Femur (tissue), 1 donor: Measurements from ENCODE around the gene SNAP47.

ENCODE experiments used
- DNase-seq: peaks from one replicate; pipeline ENCODE4 v3.0.0-alpha.2; 2017

Gene SNAP47

DNA sequence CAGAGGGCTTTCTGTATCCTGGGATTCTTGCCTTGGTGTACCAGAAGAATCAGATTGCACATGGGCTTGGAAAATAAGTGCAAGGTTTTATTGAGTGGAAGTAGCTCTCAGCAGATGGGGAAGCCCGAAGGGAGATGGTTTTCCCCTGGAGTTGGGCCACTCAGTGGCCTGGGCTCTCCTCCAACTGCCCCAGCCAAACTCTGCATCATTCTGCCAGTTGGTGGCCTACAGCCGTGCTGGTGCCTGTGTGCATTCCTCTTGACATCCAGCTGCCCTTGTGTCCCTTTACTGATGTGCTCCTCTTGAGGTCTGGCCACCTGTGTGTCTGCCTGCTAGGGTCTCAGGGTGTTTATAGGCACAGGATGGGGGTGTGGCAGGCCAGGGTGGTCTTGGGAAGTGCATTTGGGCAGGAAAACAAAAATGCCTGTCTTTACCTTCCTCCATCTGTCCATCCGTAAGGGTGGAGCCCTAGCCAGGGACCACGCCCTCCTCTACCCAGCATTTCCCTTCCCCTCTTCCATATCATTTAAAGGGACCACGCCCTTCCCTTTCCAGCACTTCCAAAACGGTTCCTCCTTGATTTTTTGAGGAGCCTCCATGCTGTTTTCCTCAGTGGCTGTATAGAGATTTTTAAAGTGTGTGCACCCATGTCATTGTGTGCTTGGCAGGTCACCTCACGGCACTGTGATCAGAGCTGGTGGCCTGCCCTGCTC is 18.9 kb downstream of the SNAP47 start:
- peak; percentile 71 for DNase-seq

DNA sequence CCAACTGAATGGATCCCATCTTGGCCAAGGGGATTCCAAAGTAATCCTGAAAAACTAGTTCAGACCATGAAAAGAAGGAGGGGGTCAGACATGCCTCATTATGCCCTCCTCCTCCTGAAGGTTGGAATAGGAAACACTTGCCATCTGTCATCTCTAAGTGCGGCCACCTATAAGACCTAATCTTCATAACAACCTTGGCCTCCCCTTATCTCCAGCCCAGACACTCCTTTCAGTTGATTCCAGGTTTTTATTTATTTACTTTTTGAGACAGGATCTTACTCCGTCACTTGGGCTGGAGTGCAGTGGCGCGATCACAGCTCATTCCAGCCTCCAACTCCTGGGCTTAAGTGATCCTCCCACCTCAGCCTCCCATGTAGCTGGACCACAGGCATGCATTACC is 19.7 kb downstream of the SNAP47 start:
- no peak for DNase-seq

DNA sequence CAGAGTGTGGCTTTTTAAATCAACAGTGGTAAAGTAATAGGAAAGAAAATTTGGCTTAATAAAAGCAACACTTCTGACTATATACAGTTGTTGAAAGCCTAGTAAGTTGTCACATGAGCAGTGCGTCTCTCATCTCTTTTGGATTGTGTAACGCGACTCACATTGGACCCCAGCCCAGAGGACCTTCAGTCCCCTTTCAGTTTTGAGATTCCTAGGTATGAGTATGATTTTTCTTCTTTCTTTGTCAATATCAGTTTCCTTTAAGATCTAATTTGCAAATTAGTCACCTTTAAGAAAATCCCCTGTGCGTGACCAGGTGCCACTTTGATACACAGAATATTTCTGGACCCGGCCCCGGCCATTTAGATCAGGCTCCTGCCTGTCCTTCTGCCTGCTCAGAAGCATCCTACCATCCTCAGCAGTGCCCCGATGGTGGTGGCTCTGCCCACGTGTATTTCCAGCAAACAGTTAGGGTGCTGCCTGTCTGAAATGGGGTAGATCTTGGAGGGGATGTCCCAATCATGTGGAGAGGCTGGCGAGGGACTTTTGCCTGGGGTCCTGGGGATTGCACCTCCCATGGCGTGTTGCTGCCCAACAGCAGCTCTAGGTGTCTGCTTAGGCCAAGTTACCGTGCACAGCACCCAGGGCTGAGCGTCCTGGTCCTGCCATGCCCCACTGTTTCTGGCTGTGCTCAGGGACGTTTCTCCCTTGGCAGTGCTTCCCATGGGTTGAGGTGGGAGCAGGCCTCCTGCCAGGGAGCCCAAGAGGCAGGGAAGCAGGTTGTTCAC is 21.1 kb downstream of the SNAP47 start:
- no peak for DNase-seq

DNA sequence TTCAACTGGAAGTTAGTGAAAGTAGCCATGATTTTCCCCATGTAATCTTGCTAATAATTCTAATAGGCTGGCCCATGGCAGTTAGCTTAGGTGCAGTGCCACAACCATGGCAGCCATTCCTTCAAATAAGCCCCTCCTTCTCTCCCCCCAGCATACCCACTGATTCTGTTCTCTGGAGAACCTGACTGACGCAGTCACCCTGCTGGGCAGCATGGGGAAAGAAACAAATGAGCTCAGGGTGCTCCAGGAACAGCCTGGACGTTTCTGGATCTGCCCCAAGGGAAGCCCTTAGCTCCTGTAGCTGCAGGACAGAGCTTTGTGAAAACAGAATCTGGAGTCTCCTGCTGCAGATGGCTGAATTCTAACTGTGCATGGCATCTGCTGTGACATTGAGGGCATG is 22.5 kb downstream of the SNAP47 start:
- no peak for DNase-seq

DNA sequence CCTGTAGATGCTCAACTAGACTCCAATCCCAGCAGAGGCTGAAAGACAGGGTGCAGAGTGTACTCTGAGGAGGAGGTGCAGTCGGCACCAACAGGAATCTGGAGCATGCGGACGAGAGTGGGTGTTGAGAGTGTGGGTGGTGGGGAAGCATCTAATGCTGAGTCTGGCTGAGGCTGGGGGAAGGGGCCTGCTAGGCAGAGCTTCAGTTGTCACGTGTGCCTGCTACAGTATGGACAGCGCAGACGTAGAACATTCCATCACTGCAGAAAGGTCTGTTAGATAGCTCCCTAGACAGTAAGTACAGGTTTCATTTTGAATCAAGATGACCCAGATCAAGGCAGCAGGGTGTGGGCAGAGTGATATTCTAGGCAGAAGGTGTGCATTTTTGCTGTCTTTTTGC is 23.1 kb downstream of the SNAP47 start:
- DNase-seq: no peak

DNA sequence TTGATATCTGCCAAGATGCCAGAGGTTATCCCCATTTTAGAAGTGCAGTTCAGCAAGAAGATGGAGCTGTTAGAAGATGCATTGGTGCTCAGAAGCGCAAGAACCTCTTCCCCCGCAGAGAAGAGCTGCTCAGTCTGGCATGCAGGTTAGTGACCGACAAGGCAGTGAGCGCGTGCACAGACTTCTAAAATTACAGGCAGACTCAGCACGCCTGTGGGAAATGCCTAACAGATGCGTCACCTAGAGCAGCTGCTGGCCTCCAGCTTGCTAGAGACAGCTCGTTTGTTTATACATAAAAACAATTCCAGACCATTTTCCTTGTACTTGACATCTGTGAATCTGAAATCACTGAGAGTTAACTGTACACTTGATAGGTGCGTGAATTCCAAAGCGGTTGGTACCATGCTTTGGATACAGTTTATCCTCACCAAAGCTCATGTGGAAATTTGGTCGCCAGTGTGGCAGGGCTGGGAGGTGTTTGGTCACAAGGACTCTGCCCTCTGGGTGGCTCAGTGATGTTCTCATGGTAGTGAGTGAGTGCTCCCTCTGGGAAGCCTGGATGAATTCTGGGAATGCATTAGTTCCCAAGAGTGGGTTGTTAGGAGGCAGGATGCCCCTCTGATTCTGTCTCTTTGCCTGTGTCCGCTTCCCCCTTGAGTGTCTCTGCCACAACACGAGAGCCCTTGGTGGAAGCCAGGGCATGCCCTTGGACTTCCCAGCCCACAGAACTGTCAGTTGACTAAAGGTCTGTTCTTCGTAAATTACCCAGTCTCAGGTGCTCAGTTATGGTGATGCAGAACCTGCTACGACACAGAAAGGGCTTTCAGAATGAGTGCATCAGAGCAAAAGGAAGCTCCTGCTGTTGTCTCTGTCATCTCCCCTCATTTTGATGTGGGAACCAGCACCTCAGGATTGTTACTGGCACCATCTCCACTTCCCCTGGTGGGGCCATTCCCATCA is 24.4 kb downstream of the SNAP47 start:
- DNase-seq: peak; percentile 86

DNA sequence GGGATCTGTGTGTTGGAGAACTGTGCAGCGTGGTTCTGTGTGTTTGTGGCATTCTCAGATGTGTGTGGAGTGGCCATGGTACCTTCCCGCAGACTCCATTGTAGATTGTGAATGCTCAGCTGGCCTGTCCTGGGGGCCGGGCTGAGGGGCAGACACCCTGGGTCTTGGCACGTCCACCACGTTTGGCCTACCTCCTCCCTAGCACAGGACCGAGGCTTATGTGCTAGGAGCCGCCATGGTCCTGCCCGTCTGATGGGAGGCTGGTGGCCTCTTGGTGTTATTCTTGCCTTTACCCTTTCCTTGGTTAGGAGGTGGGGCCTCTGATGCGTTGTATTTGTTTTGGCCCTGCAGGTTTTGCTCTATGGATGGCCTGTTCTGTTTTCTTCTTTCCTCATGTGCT is 25.1 kb downstream of the SNAP47 start:
- DNase-seq: no peak

DNA sequence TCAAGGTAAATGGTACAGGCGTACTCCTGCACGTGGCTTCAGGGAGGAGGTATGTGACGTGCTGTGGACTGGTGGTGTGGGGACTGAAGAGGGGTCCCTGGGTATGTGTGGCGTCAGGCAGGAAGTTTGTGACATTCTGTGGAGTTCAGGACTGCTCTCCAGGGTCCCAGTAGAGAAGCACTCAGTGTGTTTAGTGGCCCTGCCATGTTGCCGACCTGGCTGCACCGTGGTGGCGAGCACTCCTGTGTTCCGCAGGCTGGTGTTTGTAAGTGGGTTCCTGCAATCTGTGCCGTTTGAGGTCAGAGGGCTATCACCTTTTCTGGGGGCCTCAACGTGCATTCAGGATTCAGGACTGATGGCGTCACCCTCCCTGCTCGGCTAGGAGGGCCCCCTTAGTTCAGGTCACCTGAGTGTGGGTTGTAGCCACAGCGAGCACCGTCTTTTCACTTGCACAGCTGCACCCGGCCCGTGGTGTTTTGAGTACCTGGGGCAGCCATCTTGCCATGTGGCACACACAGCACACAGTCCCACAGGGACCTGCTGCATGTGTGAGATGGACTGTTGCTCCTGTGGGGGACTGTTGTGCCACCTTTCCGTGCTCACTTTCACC is 26.5 kb downstream of the SNAP47 start:
- DNase-seq: no peak

DNA sequence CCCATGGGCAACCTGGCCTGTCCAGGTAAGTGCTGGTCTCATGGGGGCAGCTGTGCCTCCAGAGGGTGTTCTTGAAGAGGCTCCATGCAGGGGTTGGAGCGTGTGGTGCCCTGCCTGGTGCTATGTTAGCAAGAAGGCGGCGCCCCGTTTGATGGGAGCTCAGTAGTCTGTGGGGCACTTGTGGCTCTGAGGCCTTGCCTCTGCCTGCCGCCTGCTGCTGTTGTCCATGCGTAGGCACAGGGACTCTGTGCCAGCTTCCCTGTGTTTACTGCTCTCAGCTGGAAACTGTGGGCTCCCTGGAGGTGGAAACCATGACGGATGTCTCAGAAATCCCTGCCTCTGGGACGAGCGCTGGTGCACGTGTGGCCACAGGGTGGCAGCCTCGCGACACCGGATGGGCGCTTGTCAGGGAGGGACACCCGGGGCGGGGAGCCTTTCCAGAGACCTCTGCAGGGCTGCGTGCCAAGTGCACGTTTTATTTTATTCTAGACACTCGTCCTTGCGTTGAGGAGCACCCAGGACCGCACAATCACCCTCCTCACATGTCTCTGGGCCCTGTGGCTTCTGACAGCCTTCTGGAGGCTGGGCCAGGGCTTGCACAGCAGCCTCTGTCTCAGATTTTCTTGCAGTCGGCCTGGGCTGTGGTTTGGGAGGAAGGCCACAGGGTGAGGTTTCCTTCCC is 27.1 kb downstream of the SNAP47 start:
- DNase-seq: peak; percentile 92

DNA sequence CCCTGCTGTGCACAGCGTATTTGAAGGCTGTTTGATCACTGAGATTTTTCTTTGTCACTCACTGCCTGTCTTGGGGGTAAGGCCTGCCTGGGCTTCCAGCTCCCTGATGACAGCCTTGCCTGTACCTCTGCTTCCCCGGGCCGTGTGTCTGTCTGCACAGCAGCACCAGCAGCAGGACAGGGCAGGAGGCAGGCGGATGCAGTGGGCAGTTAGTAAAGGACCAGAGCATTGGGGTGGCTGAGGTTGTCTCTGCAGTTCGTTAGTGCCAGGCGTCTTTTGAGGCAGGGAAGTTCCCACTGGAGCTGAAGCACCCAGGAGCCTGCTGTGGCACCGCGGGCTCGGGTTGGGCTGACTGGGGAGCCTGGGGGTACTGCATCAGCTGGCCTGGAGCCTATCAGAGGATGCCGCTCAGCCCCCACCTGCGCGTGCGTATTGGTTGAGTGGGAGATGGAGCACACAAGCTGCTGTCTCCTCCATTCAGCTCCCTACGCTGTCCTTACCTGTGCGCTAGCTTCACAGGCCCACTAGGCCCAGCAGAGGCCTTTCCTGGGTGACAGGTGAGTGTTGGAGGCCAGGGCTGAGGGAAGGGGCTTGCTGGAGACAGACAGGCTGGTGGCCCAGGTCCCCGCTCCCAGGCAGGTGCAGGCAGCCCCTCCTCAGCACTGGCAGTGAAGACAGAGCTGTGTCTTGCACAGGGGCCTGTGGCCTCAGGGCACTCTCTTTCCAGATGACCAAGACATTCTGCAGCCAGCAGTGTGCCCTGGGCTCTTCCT is 28.2 kb downstream of the SNAP47 start:
- no peak for DNase-seq

DNA sequence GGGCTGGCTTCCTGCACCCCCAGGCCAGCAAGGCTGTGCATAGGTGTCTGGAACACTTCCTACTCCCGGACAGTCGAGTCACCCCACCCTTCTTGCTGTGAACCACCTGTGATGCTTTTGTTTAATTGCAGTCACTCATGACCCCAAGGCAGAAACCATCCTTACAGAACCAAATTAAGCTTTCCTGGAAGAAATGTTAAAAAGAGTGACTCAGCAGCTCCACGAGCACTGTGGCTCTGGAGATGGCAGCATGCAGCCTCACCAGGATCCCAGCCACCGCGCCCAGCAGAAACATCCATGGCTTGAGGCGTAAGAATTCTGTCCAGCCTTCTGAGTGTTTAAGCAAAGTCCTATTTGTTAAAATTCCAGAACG is 28.8 kb downstream of the SNAP47 start:
- DNase-seq: no peak

DNA sequence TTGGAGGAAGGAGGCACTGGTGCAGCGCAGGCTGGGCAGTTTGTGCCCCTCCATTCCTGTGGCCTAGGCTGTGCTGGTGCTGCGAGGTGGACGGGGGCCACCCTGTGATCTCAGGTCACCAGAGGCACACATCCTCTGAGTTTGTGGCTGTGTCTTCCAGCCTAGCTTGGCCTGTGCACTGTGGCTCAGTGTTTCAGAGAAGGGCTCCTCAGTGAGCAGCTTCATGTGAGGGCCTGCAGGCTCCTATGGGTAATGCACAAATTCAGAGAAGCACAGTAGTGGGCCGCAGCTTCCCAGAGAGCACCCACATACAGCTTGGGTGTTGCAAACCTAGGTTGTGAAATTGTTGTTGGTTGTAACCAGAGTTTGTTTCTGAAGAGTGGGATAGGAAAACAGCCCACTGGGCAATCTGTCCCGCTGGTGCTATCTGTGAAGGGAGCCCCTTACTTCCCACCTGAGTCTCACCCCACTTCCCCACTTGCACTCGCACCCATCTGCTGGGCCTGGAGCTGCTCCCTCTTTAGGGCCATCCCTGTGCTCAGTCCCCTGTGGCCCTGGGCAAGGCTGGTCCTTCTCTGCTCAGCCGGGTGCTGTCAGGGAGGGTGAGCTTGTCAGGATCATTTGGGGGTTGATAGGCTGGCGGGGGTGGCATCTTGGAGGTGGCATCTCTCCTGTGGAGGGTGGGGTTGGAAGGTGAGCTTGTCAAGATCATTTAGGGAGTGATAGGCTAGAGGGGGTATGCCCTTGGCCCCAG is 30.2 kb downstream of the SNAP47 start:
- DNase-seq: no peak

DNA sequence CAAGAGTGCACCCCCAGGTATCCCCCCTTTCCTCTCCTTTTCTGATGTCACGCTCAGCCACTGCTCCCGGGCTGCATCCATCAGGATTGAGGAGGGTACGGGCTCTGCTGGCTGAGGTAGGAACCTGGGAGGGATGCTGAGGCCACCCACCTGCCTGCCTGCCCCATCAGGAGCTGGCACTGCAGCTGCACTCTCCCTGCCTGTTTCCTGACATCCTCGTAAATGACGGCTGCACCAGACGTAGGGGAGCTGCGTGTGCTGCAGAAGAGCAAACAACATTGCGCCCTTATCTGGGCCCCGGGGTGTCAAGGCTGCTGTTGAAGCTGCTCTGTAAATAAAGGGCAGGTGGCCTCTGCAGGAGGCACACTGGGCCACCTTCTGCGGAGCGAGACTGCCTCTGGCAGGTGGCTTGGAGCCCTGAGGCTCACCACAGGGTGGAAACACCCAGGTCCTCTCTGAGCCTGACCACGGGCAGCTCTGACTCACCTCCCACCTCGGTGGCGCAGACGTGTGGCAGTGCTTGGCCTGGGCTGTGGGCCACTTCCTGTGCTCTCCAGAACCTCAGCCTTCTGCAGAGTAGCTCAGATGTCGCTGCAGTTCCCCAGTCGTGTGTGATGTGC is 30.9 kb downstream of the SNAP47 start:
- no peak for DNase-seq

DNA sequence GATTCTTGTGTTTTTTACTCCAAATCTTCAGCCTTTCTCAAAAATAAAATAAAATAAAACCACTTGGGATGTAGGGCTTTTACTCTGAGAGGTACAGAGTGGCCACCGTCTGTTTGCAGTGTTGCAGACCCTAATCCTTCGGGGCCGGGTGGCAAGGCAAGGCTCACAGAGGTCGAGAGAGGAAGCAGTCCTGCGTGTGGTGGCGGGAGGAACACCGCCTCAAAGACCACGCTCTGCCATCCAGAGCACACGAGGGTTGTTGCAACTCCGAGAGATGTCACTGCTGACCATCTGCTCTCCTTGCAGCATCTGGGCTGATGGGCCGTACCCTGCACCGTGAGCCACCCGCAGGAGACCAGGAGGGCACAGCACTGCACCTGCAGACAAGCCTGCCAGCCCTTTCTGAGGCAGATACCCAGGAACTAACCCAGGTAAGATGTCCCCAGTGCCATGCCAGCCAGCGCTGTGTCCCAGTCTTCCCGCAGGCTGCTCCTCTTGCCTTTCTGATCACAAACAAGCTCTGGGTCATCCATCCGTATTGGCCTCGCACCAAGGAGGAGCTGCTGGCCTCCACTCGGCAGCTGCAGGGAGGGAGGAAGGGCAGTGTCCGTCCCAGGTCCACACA is 31.5 kb downstream of the SNAP47 start:
- no peak for DNase-seq

DNA sequence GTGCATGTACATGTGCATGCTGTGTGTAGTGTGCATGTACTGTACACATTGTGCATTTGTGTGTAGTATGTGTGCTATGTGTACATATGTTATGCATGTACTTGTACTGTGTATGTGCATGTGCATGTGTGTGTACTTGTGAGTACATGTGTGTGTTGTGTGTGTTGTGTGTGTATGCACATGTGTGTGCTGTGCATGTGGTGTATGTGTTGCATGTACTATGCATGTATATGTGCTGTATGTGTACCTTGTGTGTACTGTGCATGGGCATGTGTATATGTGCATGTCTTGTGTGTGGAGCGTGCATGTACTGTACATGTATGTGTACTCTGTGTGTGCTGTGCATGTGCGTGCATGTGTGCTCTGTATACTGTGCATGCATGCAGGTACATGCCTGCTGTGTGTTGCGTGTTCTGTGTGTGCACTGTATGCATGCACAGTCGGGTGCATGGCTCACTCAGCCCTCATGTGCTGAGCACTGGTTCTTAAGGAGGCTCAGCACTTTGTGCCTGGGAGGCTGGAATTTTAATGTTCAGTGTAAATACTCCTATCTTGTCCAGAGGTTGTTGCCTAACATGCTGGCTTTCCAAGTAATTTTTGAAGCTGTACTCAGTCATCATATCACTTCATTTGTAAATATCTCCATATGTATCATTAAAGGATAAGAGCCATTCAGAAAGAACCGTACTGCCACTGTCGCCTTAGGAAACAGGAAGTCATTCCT is 32.3 kb downstream of the SNAP47 start:
- no peak for DNase-seq

DNA sequence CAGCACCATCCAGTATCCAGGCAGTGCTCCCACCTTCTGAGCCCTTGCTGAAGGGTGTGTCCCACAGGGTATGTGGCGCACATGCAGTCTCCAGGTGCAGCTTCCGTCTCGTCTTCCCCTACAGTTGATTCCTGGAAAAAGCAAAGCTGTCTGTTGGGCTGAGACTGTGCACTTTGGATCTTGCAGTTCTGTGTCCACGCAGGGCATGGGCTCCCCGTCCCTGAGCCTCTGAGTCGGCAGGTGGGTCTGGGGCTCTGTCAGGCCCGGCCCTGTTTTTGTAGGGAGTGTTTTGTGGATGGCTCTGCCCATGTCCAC is 32.8 kb downstream of the SNAP47 start:
- no peak for DNase-seq

DNA sequence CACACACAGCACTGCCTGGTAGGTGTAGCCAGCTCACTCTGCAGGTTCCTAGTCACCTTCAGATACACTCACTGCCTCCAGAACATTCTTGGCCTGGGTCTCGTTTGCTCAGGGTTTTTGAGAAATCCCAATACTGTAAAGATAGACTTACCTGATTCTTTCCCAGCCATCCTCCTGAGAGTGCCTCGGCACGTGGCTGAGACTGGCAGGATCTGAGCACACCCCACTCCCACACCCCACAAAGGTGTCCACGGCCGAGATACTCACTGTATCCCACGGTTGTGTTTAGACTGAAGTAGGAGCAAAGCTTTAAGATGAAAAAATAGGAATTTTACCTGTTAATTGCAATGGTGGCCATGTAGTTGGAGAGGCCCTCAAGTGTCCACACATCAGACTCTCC is 33.4 kb downstream of the SNAP47 start:
- no peak for DNase-seq

DNA sequence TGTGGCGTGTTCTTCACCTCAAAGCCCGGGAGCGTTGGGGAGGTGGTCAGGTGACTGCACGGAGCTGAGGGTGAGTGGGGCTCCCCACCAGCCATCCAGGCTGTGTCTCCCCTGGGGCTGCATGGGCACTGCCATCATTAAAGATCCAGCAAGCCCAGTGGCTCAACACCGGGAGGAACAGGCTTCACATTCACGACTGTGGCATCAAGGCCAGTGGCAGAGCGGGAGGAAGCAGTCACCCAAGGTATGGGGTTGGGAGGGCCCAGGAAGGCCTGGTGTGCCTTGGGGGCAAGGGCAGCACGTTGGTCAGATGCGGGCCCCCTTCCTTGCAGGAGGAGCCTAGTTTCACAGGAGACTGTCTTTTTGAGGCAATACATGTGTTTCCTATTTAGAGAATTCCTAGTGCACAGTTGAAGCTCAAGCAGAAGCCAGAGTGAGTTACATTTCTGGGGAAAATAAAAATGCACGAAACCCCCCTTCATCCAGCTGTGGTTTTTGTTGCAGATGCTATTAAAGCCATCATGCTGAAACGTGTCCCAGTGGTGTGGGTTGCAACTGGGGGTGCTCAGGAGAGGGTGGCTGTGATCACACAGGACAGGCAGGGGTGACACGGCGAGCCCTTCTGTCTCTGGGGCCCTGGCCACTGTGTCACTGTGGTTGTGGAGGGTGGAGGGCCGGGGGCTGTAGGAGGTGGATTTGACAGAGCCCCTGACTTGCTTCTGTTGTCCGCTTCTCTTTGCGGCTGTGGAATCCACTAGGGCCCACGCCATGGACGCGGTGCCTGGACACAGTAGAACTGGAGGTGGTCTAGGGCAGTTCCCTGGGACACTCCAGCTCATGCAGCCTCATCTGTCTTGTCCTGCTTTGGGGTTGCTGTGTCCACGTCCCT is 34.1 kb downstream of the SNAP47 start:
- no peak for DNase-seq
